Fibroblast of lung (primary cell): ENCODE measurements around the gene PADI2.

Experiments
- CTCF ChIP-seq, 2 donors: IDR thresholded peaks in 1 of 2; conservative IDR thresholded peaks in 1 of 2; 1 replicate in 1 of 2; 2 replicates in 1 of 2; pipeline ENCODE4 v1.5.1; 2011 to 2012; ENCODE audit warnings: low read length in 2 of 2, control low read depth in 1 of 2, inconsistent platforms in 1 of 2, low read depth in 1 of 2, mild to moderate bottlenecking in 1 of 2
- EZH2 ChIP-seq: IDR thresholded peaks from 2 replicates; pipeline ENCODE4 v1.5.1; 2012; ENCODE audit warnings: low read length, control low read depth, mild to moderate bottlenecking; ENCODE audit errors: missing control alignments

GRCh38 chr1:17163371-17163770, 44.1 kb upstream of the PADI2 start:
- no peak for TF ChIP-seq EZH2
- TF ChIP-seq CTCF (conservative IDR thresholded peaks at IDR 0.05 in 1 of 2, IDR thresholded peaks at IDR 0.05 in 1 of 2; ENCODE audit: low read depth in 1 of 2, low read length in 2 of 2) = no peak
